ENCODE results near the gene BIK. TPM values are rescaled to one million over a fixed set of nuclear protein-coding genes. Genes with fewer than 3 reads are reported as not detected.

The BIK gene
- total and polyA plus RNA-seq, 8 donors: 0.78 to 3.1 (median 1.3) TPM

DNA sequence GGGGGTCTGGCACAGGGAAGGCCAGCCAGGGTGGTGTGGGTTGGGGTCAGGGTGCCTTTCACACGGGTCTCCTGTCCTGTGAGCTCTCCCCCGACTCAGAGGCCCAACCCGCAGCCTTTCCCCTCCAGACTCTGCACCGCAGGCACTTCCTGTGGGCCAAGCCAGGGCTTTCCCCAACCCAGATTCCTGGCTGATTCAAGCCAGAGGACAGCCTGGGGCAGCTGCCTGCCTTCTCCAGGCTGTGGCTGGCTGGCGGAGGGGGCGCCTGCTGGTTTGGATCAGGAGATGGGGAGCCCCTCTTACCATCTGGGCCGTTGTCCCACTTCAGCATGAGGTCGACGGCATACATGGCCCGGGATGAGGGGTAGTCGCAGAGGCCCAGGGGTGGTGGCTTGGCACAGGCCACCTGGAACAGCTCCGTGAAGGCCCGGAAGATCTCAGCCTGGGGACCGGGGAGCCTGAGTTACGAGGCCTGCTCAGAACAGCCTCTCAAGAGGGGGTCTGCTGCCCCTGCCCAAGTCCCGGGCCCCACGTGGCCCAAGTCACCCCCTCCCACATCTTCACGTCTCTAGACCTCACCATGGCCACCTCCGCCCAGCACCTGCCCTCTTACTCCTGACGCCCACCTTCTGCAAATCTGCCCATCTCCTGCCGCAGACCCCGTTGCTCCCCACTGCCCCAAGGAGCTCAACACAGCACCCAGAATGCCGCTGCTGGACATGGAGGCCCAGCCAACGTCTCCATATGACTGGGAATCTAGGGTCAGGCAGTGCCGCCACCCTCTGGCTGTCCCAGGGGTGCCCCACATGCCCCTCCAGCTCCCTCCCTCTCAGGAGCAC, 58.1 kb downstream of the BIK start:
- ATAC-seq (no peak), DNase-seq (no peak)
- H3K36me3 ChIP-seq: peaks cover 0 to 80% of the 10 kb centered on the region in 2 donors
- H3K27ac ChIP-seq: no peak overlapping the region
- H3K27me3 ChIP-seq: no peaks in the 10 kb centered on the region
- intact Hi-C loops (cut with DNase I): no loop called here
- TF ChIP-seq, protein P1, sequence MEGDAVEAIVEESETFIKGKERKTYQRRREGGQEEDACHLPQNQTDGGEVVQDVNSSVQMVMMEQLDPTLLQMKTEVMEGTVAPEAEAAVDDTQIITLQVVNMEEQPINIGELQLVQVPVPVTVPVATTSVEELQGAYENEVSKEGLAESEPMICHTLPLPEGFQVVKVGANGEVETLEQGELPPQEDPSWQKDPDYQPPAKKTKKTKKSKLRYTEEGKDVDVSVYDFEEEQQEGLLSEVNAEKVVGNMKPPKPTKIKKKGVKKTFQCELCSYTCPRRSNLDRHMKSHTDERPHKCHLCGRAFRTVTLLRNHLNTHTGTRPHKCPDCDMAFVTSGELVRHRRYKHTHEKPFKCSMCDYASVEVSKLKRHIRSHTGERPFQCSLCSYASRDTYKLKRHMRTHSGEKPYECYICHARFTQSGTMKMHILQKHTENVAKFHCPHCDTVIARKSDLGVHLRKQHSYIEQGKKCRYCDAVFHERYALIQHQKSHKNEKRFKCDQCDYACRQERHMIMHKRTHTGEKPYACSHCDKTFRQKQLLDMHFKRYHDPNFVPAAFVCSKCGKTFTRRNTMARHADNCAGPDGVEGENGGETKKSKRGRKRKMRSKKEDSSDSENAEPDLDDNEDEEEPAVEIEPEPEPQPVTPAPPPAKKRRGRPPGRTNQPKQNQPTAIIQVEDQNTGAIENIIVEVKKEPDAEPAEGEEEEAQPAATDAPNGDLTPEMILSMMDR (IDR thresholded peaks at IDR 0.05): no peak
- H3K4me3 ChIP-seq: no peak overlapping the region
- H3K9me3 ChIP-seq: no peaks in the 10 kb centered on the region
- H3K4me1 ChIP-seq: peaks cover 3 to 20% of the 10 kb centered on the region in 2 donors

DNA sequence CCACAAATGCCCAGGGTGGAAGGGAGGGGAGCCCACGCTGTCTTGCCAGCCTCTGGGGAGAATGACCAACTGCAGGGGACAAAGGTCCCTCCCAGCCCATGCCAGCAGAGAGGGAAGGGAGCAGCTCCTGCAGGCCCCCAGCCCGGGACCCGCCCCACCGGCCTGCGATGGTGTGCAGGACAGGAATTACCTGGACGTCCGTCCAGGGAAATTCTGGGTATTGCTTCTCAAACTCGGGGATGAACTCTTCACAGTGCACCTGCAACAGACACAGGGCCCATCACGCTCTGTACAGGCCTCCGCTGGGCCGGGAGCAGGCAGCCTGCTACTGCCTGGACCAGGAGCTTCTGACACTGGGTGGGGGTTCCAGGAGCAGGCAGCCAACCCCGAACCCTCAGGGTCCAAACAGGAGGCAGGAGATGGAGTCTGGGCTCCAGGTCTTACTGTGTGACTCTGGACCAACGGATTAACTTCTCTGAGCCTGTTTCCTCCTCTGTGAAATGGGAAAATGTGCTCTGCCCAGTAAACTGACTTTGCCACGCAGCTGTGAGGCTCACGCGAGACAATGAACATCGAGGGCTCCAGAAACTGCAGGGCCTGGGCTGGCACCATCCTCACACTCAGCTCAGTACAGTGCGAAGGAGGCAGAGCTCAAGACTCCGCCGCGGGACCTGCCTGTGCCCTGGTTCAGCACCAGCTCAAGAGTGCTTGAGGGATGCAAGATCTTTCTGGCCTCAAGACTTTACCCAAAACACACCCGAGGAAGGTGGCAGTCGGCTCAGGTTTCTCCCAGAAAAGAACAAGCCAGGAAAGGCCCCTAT, 59.0 kb downstream of the BIK start:
- H3K27ac ChIP-seq: no peak overlapping the region
- ATAC-seq (no peak), DNase-seq (peak in 1 of 4 donors; percentile 53)
- H3K4me1 ChIP-seq: peaks cover 0 to 14% of the 10 kb centered on the region in 2 donors
- peaks cover 0 to 86% of the 10 kb centered on the region in 2 donors for H3K36me3 ChIP-seq
- TF ChIP-seq, protein P1 (IDR thresholded peaks at IDR 0.05): no peak
- H3K27me3 ChIP-seq: no peaks in the 10 kb centered on the region
- intact Hi-C loops (cut with DNase I): no loop called here
- H3K9me3 ChIP-seq: no peaks in the 10 kb centered on the region
- H3K4me3 ChIP-seq: no peak overlapping the region

DNA sequence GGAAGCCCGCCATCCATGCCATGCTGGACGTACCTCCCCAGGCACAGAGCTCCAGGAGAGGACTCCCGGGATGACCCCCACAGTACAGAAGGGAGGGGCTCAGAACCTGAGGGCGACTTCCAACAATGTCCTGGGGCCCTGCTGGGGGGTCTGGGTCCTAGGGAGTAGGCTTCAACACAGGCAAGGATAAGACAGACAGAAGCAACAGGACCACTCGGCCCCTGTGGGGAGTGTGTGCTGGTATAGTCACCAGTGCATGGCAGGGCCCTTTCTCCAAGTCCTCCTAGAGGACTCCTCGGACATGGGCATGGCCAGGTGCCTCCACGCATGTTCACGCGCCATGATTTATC, 59.6 kb downstream of the BIK start:
- Histone ChIP-seq H3K27me3 (no peaks in the 10 kb centered on the region), H3K4me3 (no peak overlapping the region), H3K9me3 (no peaks in the 10 kb centered on the region), H3K4me1 (peaks cover 0 to 9% of the 10 kb centered on the region in 2 donors), H3K36me3 (peaks cover 0 to 89% of the 10 kb centered on the region in 2 donors), H3K27ac (no peak overlapping the region)
- TF ChIP-seq, protein P1 (IDR thresholded peaks at IDR 0.05): no peak
- ATAC-seq (no peak), DNase-seq (peak in 1 of 4 donors; percentile 34)
- intact Hi-C loops (cut with DNase I): no loop called here

DNA sequence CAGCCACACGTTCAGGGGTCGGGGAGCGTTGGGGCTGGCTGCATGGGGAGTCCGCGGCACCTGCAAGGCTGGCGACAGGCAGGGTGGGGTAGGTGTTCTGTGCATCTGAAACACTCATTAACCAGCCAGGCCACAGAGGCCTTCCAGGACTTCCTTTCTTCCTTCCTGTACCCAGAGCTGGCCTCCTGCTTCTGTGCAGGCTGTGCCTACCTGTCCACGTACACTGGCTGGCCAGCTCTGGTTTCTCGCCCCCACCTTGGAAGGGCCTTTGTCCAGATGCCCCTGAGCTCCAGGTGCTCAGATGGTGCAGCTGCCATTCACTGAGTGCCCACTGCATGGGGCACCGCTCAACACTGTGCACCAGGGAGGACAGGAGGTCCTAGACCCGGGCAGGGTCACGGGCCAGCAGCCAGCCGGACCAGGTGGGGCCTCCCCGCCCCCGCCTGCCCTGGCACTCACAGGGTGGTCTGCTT, 60.5 kb downstream of the BIK start:
- DNase-seq: peak in 1 of 4 donors; percentile 59
- intact Hi-C loops (cut with DNase I): no loop called here
- Histone ChIP-seq H3K4me3 (no peak overlapping the region), H3K36me3 (peaks cover 0 to 98% of the 10 kb centered on the region in 2 donors), H3K27ac (no peak overlapping the region), H3K9me3 (no peaks in the 10 kb centered on the region), H3K27me3 (no peaks in the 10 kb centered on the region), H3K4me1 (peaks cover 0 to 9% of the 10 kb centered on the region in 2 donors)
- TF ChIP-seq, protein P1 (IDR thresholded peaks at IDR 0.05): no peak
- ATAC-seq: no peak

DNA sequence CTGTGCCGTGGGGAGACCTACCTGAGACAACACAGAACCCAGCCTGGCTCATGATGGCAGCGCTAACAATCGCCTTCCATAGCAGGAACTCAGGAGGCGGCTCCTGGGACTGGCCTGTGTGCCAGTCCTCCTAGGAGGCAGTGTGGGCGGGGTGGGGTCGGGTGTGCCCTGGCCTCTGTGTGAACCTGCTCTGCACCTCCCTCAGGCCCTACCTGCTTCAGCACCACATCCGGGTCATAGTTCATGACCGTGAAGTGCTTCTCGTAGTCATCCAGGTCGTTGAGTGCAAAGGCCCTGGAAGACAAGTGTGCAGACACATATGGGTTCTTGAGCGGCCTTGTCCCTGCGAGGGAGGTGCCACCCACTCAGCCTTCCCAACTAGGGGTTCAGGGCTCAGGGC, 61.1 kb downstream of the BIK start:
- ATAC-seq: no peak
- peaks cover 0 to 95% of the 10 kb centered on the region in 2 donors for H3K36me3 ChIP-seq
- no peak overlapping the region for H3K27ac ChIP-seq
- H3K9me3 ChIP-seq: no peaks in the 10 kb centered on the region
- TF ChIP-seq, protein P1 (IDR thresholded peaks at IDR 0.05): no peak
- H3K4me1 ChIP-seq: peaks cover 0 to 9% of the 10 kb centered on the region in 2 donors
- H3K4me3 ChIP-seq: no peak overlapping the region
- intact Hi-C loops (cut with DNase I): no loop called here
- no peak for DNase-seq
- no peaks in the 10 kb centered on the region for H3K27me3 ChIP-seq

All from left lung (tissue), 10 donors.